HG02623 (cell line): Measurements from ENCODE around the gene GREB1L.
"Not testable (repeated sequence)": the region's sequence is repeated elsewhere in the genome, so short reads cannot be mapped to it uniquely, and the experiment has no call there.

Experiments
- ATAC-seq: cut with Tn5 transposase; IDR thresholded peaks from one replicate; pipeline ENCODE4 v1.9.1; 2021; ENCODE audit warnings: moderate library complexity; ENCODE audit not compliant: unreplicated experiment

GREB1L gene

GRCh38 chr18:21242141-21242779 is at the start of gene GREB1L:
Gene GREB1L, plus strand, starts transcription at chr18:21242232. Its CDS starts 141,287 bp downstream, at chr18:21383519.
- no peak for ATAC-seq

- no peak for ATAC-seq
Observed at GRCh38 chr18:21192308-21192624, 49.8 kb upstream of the GREB1L start.

GRCh38 chr18:21194871-21195771 is 46.9 kb upstream of the GREB1L start:
- no peak for ATAC-seq

GRCh38 chr18:21196426-21196825 is 45.6 kb upstream of the GREB1L start:
- no peak for ATAC-seq

GRCh38 chr18:21203126-21203525 is 38.9 kb upstream of the GREB1L start:
- ATAC-seq, result no peak

- ATAC-seq, result no peak
Observed at GRCh38 chr18:21203542-21204241, 38.3 kb upstream of the GREB1L start.

- ATAC-seq, result no peak
Observed at GRCh38 chr18:21205695-21206094, 36.3 kb upstream of the GREB1L start.

- ATAC-seq, result no peak
Observed at GRCh38 chr18:21210278-21210677, 31.8 kb upstream of the GREB1L start.

- ATAC-seq, result no peak
Observed at GRCh38 chr18:21210784-21211183, 31.2 kb upstream of the GREB1L start.

- not testable (repeated sequence) for ATAC-seq
Observed at GRCh38 chr18:21214409-21214808, 27.6 kb upstream of the GREB1L start.

- ATAC-seq, result no peak
Observed at GRCh38 chr18:21215490-21215889, 26.5 kb upstream of the GREB1L start.

- ATAC-seq, result no peak
Observed at GRCh38 chr18:21218862-21219261, 23.2 kb upstream of the GREB1L start.

- no peak for ATAC-seq
Observed at GRCh38 chr18:21230436-21230835, 11.6 kb upstream of the GREB1L start.

GRCh38 chr18:21241301-21242048 is 557 bp upstream of the GREB1L start:
- ATAC-seq, result no peak

GRCh38 chr18:21242780-21243401 is 859 bp downstream of the GREB1L start:
- no peak for ATAC-seq

GRCh38 chr18:21254576-21254975 is 12.5 kb downstream of the GREB1L start:
- ATAC-seq, result no peak

- ATAC-seq, result no peak
Observed at GRCh38 chr18:21255211-21255610, 13.2 kb downstream of the GREB1L start.

- no peak for ATAC-seq
Observed at GRCh38 chr18:21257386-21257785, 15.4 kb downstream of the GREB1L start.

- ATAC-seq, result no peak
Observed at GRCh38 chr18:21260621-21261020, 18.6 kb downstream of the GREB1L start.

GRCh38 chr18:21261352-21261751 is 19.3 kb downstream of the GREB1L start:
- ATAC-seq, result no peak

GRCh38 chr18:21262244-21262643 is 20.2 kb downstream of the GREB1L start:
- no peak for ATAC-seq
